ENCODE results near the gene LDHD.
"Not testable (repeated sequence)": the region's sequence is repeated elsewhere in the genome, so short reads cannot be mapped to it uniquely, and the experiment has no call there.

Gene LDHD

GRCh38 chr16:75116081-75116910, at the start of gene LDHD:
TSS of gene LDHD (minus strand) at chr16:75116780. CDS start at chr16:75116720, 60 bp downstream.
- peak; percentile 3 for DNase-seq (ENCODE audit: low spot score)

- no peak for DNase-seq (ENCODE audit: low spot score)
Measured at GRCh38 chr16:75160386-75160785, 43.8 kb upstream of the LDHD start.

- no peak for DNase-seq (ENCODE audit: low spot score)
Measured at GRCh38 chr16:75152635-75153034, 36.1 kb upstream of the LDHD start.

GRCh38 chr16:75151798-75152197, 35.2 kb upstream of the LDHD start:
- DNase-seq (ENCODE audit: low spot score): no peak

GRCh38 chr16:75148311-75149195, 32.0 kb upstream of the LDHD start, which contains the start of gene ZFP1:
TSS of gene ZFP1 (plus strand) at chr16:75148524. CDS start at chr16:75152952, 4,428 bp downstream.
- peak; percentile 94 for DNase-seq (ENCODE audit: low spot score)

- no peak for DNase-seq (ENCODE audit: low spot score)
Measured at GRCh38 chr16:75147968-75148310, 31.4 kb upstream of the LDHD start.

- DNase-seq (ENCODE audit: low spot score): no peak
Measured at GRCh38 chr16:75143941-75144340, 27.4 kb upstream of the LDHD start.

- DNase-seq (ENCODE audit: low spot score): no peak
Measured at GRCh38 chr16:75139498-75139897, 22.9 kb upstream of the LDHD start.

GRCh38 chr16:75138636-75139035, 22.1 kb upstream of the LDHD start:
- no peak for DNase-seq (ENCODE audit: low spot score)

GRCh38 chr16:75138233-75138632, 21.7 kb upstream of the LDHD start:
- DNase-seq (ENCODE audit: low spot score): no peak

- DNase-seq (ENCODE audit: low spot score): no peak
Measured at GRCh38 chr16:75131081-75131480, 14.5 kb upstream of the LDHD start.

- DNase-seq (ENCODE audit: low spot score): no peak
Measured at GRCh38 chr16:75130150-75130771, 13.7 kb upstream of the LDHD start.

- DNase-seq (ENCODE audit: low spot score): not testable (repeated sequence)
Measured at GRCh38 chr16:75129421-75130149, 13.0 kb upstream of the LDHD start.

GRCh38 chr16:75127713-75128415, 11.3 kb upstream of the LDHD start:
- DNase-seq (ENCODE audit: low spot score): no peak

GRCh38 chr16:75122609-75123008, 6.0 kb upstream of the LDHD start:
- no peak for DNase-seq (ENCODE audit: low spot score)

GRCh38 chr16:75121949-75122568, 5.5 kb upstream of the LDHD start:
- no peak for DNase-seq (ENCODE audit: low spot score)

GRCh38 chr16:75120253-75120652, 3.7 kb upstream of the LDHD start:
- DNase-seq (ENCODE audit: low spot score): no peak

GRCh38 chr16:75118943-75119539, 2.5 kb upstream of the LDHD start:
- DNase-seq (ENCODE audit: low spot score): no peak

- no peak for DNase-seq (ENCODE audit: low spot score)
Measured at GRCh38 chr16:75116911-75117245, 298 bp upstream of the LDHD start.

All from germinal center (tissue), 1 donor.